KMS-11 (cell line): ENCODE measurements around the gene GBGT1.

Experiments
- H2AFZ ChIP-seq: fragments of 200-600 bp; sonication (generic); 2 replicates; pipeline ENCODE4 v1.6.1; 2016; ENCODE audit warnings: antibody characterized with exemption, mixed run types, low read depth
- H3K27ac ChIP-seq: fragments of 200-600 bp; sonication (generic); 2 replicates; pipeline ENCODE4 v1.6.1; 2016; ENCODE audit warnings: mild to moderate bottlenecking, mixed run types
- H3K27me3 ChIP-seq: fragments of 200-600 bp; sonication (generic); 2 replicates; pipeline ENCODE4 v1.6.1; 2017; ENCODE audit warnings: mild to moderate bottlenecking, low read depth, mixed run types, moderate library complexity; ENCODE audit not compliant: insufficient read depth
- H3K36me3 ChIP-seq: fragments of 200-600 bp; sonication (generic); 2 replicates; pipeline ENCODE4 v1.6.1; 2017; ENCODE audit warnings: mild to moderate bottlenecking, mixed run types; ENCODE audit not compliant: insufficient read depth
- H3K4me1 ChIP-seq: fragments of 200-600 bp; sonication (generic); 2 replicates; pipeline ENCODE4 v1.6.1; 2016; ENCODE audit warnings: mild to moderate bottlenecking, low read depth, mixed run types; ENCODE audit not compliant: poor library complexity, severe bottlenecking
- H3K4me2 ChIP-seq: fragments of 200-600 bp; sonication (generic); 2 replicates; pipeline ENCODE4 v1.7.0; 2016; ENCODE audit warnings: mild to moderate bottlenecking, mixed run types
- H3K4me3 ChIP-seq: fragments of 200-600 bp; sonication (generic); IDR thresholded peaks from 2 replicates; pipeline ENCODE4 v1.6.1; 2017; ENCODE audit warnings: low read depth, low read length, mixed read lengths; ENCODE audit not compliant: insufficient read depth
- H3K79me2 ChIP-seq: fragments of 200-600 bp; sonication (generic); 2 replicates; pipeline ENCODE4 v1.6.1; 2016; ENCODE audit warnings: low read depth, mixed run types; ENCODE audit not compliant: insufficient read depth
- H3K9ac ChIP-seq: fragments of 200-600 bp; sonication (generic); 2 replicates; pipeline ENCODE4 v1.6.1; 2016; ENCODE audit warnings: mild to moderate bottlenecking, mixed run types
- H4K20me1 ChIP-seq: fragments of 200-600 bp; sonication (generic); 2 replicates; pipeline ENCODE4 v1.6.1; 2016; ENCODE audit warnings: mild to moderate bottlenecking, mixed run types; ENCODE audit not compliant: insufficient read depth
- CTCF ChIP-seq: fragments of 200-600 bp; sonication (generic); conservative IDR thresholded peaks from 2 replicates; pipeline ENCODE4 v1.6.1; 2017; ENCODE audit warnings: low read depth, mild to moderate bottlenecking, antibody characterized with exemption, low read length, moderate library complexity, mixed read lengths

The GBGT1 gene

GRCh38 chr9:133111808-133112662 lies 51.7 kb downstream of the GBGT1 start:
- Histone ChIP-seq H3K4me1 (no peaks in the 10 kb centered on the region), H3K4me3 (no peak overlapping the region), H3K4me2 (no peak overlapping the region), H3K9ac (no peak overlapping the region), H3K79me2 (no peaks in the 10 kb centered on the region), H2AFZ (no peak overlapping the region), H3K27me3 (no peaks in the 10 kb centered on the region), H4K20me1 (no peaks in the 10 kb centered on the region), H3K27ac (no peak overlapping the region), H3K36me3 (no peaks in the 10 kb centered on the region)
- no peak for TF ChIP-seq CTCF

DNA sequence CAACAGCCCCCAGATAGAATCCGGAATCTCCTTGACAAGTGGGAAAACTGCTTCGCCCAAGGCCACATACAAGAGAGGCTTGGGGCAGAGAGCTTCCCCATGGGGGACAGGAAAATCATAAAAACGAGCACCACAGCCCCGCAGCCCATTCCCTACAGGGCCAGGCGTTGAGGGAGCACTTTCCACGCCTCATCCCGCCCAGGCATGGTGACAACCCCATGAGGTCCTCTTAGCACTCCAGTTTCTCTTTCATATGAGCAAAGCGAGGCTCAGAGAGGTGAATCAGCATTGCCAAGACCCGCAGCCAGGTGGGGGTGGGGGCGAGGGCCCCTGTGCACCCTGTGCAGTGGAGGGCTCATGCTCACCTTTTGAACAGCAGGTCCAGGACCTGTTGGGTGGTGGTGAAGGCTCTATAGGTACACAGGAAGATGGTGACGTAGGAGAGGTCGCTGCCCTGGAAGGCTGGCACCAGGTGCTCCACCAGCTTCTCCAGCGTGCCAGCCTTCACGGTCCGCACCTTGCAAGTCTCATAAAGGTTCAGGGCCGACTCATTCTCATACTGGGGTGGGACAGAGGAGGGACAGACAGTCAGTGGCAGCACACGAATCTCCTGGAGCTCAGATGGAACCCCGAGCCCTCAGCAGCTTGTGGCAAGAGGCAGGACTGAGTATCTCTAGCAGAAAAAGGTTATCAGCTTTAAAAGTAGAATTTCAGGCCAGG lies 53.6 kb downstream of the GBGT1 start:
- Histone ChIP-seq H2AFZ (no peak overlapping the region), H3K4me1 (no peaks in the 10 kb centered on the region), H3K36me3 (no peaks in the 10 kb centered on the region), H3K4me2 (no peak overlapping the region), H3K9ac (no peak overlapping the region), H3K27me3 (no peaks in the 10 kb centered on the region), H3K79me2 (no peaks in the 10 kb centered on the region), H3K4me3 (no peak overlapping the region), H4K20me1 (no peaks in the 10 kb centered on the region), H3K27ac (no peak overlapping the region)
- TF ChIP-seq CTCF = no peak

DNA sequence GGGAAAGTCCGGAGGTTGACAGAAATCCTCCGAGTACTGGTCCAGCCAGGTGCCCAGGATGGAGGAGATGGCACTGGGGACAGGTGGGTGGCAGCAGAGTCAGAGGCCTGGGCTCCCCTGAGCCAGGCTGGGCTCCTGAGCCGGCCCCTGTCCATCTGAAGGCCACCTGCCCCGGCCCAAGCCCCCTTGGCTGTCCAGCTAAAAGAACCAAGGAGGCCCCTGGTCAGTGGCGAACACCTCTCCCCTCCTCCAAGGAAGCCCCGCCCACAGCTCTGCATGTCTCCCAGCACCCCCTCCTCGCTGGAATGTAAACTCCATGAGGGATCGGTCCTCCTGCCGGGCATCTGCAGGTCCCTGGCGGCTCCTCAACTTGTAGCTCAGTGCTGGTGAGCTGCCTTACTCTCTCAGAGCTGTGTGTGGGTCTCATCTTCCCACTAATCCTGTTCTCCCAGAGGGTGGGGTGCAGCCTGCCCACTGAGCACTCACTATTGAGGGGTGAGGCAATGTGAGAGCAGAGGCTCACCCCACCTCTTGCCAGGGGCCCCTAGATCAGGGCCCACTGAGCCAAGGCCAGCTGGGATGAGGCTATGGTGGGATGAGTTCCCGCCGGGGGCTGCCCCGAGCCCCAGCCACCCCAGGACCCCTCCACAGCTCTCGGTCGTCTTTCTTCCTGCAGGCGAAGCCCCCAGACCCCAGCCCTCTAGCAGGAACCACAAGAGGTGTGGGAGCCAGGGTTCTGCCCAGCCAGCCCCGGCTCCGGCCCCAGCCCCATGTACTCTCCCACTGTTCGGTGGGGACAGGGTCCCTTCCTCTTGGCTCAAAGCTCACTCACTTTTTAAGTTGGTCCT lies 54.7 kb downstream of the GBGT1 start:
- Histone ChIP-seq H3K4me3 (no peak overlapping the region), H3K4me2 (no peak overlapping the region), H3K4me1 (no peaks in the 10 kb centered on the region), H3K79me2 (no peaks in the 10 kb centered on the region), H4K20me1 (no peaks in the 10 kb centered on the region), H3K27me3 (no peaks in the 10 kb centered on the region), H3K9ac (no peak overlapping the region), H3K27ac (no peak overlapping the region), H2AFZ (no peak overlapping the region), H3K36me3 (no peaks in the 10 kb centered on the region)
- TF ChIP-seq CTCF = no peak

DNA sequence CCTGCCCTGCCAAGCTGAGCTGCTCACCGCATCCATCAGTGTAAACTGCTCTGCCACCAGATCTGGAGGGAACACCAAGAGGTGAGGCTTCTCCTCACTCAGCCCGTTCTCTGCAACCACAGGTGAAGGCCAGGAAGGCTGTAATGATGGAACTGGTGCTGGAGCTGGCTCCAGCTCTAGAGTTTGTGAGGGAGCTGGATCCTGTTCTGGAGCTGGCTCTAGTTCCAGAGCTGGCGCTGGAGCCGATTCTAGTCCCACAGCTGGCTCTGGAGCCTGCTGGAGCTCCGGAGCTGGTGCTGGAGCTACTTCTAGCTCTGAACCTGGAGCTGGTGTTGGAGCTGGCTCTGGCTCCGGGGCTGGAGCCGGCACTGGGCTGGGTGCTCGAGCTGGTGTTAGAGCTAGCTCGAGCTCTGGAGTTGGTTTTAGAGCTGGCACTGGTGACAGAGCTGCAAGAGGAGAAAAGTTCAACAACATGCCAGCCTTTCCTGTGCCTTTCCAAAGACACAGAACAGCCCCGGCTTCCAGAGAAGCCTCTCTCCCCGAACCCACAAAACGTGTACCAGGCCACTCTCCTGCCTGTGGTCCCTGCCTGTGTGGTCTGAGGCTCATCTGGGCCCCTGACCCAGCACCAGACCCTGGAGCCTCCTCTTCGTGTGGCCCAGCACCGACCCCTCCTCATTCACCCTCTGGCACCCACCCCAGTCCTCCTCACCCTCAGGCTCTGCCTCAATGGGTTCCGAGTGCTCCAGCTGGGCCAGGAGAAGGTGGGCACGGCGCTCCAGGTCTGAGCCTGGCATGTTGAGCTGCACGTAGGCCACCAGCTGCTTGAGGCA lies 55.5 kb downstream of the GBGT1 start:
- H3K9ac ChIP-seq = no peak overlapping the region
- H3K36me3 ChIP-seq = no peaks in the 10 kb centered on the region

More for the DNA sequence above, 55.5 kb downstream of the GBGT1 start:
- TF ChIP-seq CTCF = no peak
- no peaks in the 10 kb centered on the region for H4K20me1 ChIP-seq
- no peak overlapping the region for H3K4me2 ChIP-seq
- no peak overlapping the region for H2AFZ ChIP-seq
- H3K27me3 ChIP-seq = no peaks in the 10 kb centered on the region
- H3K4me3 ChIP-seq = no peak overlapping the region
- no peak overlapping the region for H3K27ac ChIP-seq
- H3K4me1 ChIP-seq = no peaks in the 10 kb centered on the region
- H3K79me2 ChIP-seq = no peaks in the 10 kb centered on the region
